ENCODE data around the gene MYCL. TPM values are rescaled to one million over a fixed set of nuclear protein-coding genes. Genes with fewer than 3 reads are reported as not detected.
A peak's percentile ranks its signal among the peaks of the same experiment; 100 is the strongest.

Gene MYCL
- total RNA-seq, 1 experiment from 2014 or later: 18.4 TPM

- peaks cover 5% of the 10 kb centered on the region; the same call in 1 of the 2 replicates for H3K79me2 ChIP-seq (ENCODE audit: insufficient read depth, low read length)
- H3K27ac Mint-ChIP-seq: peak overlapping the region in 1 of 3 experiments; percentile 49; a peak in 3 of 7 replicates
- H2BK15ac ChIP-seq (ENCODE audit: low read depth, low read length): no peak overlapping the region
These were observed 44.4 kb downstream of the MYCL start for GRCh38 chr1:39857126-39857878.

More at GRCh38 chr1:39857126-39857878, 44.4 kb downstream of the MYCL start:
- Histone ChIP-seq H2BK5ac (ENCODE audit: insufficient read length, low read length) (no peak overlapping the region), H3K79me1 (ENCODE audit: insufficient read depth, low read depth, low read length, poor library complexity, severe bottlenecking) (peaks cover 15% of the 10 kb centered on the region), H3K4me1 (ENCODE audit: insufficient read depth, low read length) (no peaks in the 10 kb centered on the region), H4K91ac (ENCODE audit: insufficient read length, low read depth, low read length) (no peak overlapping the region), H3K9me3 (ENCODE audit: control insufficient read depth, low read depth, low read length) (no peaks in the 10 kb centered on the region), H3K18ac (ENCODE audit: insufficient read length, low read depth, low read length) (no peak overlapping the region), H3K4ac (ENCODE audit: low read depth, low read length) (no peak overlapping the region), H2AFZ (ENCODE audit: low read length) (no peak overlapping the region), H4K8ac (replicated peaks; ENCODE audit: insufficient read length, low read depth, low read length) (no peak overlapping the region), H3K27ac (ENCODE audit: insufficient read length, low read depth, low read length) (no peak overlapping the region), H3K4me2 (ENCODE audit: insufficient read depth, insufficient read length, low read length) (no peak overlapping the region), H4K20me1 (ENCODE audit: control insufficient read depth, insufficient read depth, insufficient read length) (no peaks in the 10 kb centered on the region), H3K14ac (ENCODE audit: insufficient read depth, low read length) (no peak overlapping the region), H3K23me2 (ENCODE audit: insufficient read length, low read depth, low read length, poor library complexity, severe bottlenecking) (no peaks in the 10 kb centered on the region), H3K27me3 (ENCODE audit: insufficient read depth, low read length) (no peaks in the 10 kb centered on the region), H3K23ac (ENCODE audit: insufficient read length, low read depth, low read length) (no peak overlapping the region), H2BK20ac (ENCODE audit: low read depth, low read length, poor library complexity, severe bottlenecking) (no peak overlapping the region), H2AK5ac (ENCODE audit: insufficient read length, low read length) (no peak overlapping the region), H3K56ac (ENCODE audit: insufficient read length, low read depth, low read length) (no peak overlapping the region), H3T11ph (ENCODE audit: low read length) (no peak overlapping the region), H3K9ac (ENCODE audit: extremely low read depth, insufficient read length, low read length) (no peak overlapping the region), H4K5ac (ENCODE audit: insufficient read length, low read depth, low read length) (no peak overlapping the region), H2BK12ac (ENCODE audit: insufficient read length, low read depth, low read length) (no peak overlapping the region), H2BK120ac (ENCODE audit: low read depth, low read length, poor library complexity, severe bottlenecking) (no peak overlapping the region)
- H3K4me3 Mint-ChIP-seq: no peak overlapping the region
- no peak for TF ChIP-seq CTCF (conservative IDR thresholded peaks at IDR 0.05)
- H3K4me1 Mint-ChIP-seq: peaks cover 7 to 9% of the 10 kb centered on the region in 2 experiments; a peak in 3 of 4 replicates
- no CpG with 5 or more reads among the region's 3 CpGs for WGBS (ENCODE audit: extremely low coverage, insufficient read length, low lambda C conversion rate)
- peaks cover 16 to 30% (median 27%) of the 10 kb centered on the region in 3 experiments for H3K36me3 Mint-ChIP-seq (ENCODE audit: insufficient read depth in 1 of 3, low read depth in 3 of 3)
- no peaks in the 10 kb centered on the region for H3K27me3 Mint-ChIP-seq (ENCODE audit: low read depth)
- DNase-seq: no peak
- H3K9me3 Mint-ChIP-seq: no peaks in the 10 kb centered on the region
